A673 (cell line): ENCODE measurements around the gene PPHLN1. TPM values are rescaled to one million over a fixed set of nuclear protein-coding genes. Genes with fewer than 3 reads are reported as not detected.

Experiments used
- BruUV-seq: library from RNA; stranded (reverse); fragments of 400-500 nt; replicated peaks from 2 replicates; lab custom pipeline; 2021; lab: Mats Ljungman, UMichigan
- CTCF ChIA-PET: fragments of 300-600 bp; sonication (Branson Sonifier 250); formaldehyde crosslinking; loops from one replicate; lab custom pipeline; 2022; ENCODE audit warnings: antibody characterized with exemption; lab: Charles Lee
- POLR2A ChIA-PET: fragments of 300-600 bp; sonication (Branson Sonifier 250); formaldehyde crosslinking; loops from one replicate; lab custom pipeline; 2022; ENCODE audit warnings: antibody characterized with exemption; ENCODE audit not compliant: low non-redundant PET; lab: Charles Lee
- DNase-seq: peaks from one replicate; pipeline ENCODE4 v3.0.0-alpha.2; 2015; ENCODE audit warnings: low spot score
- H3K27ac ChIP-seq: fragments of 200-600 bp; sonication (generic); 2 replicates; pipeline ENCODE4 v1.5.1; 2016; ENCODE audit warnings: mixed run types, low read depth, mild to moderate bottlenecking, mixed read lengths, antibody characterized with exemption, low read length; ENCODE audit not compliant: poor library complexity, severe bottlenecking
- H3K27me3 ChIP-seq: fragments of 200-600 bp; sonication (generic); replicated peaks from 2 replicates; pipeline ENCODE4 v1.6.1; 2017; ENCODE audit warnings: mixed run types, low read depth, mild to moderate bottlenecking, mixed read lengths, antibody characterized with exemption, low read length; ENCODE audit not compliant: insufficient read depth, poor library complexity
- H3K36me3 ChIP-seq: fragments of 200-600 bp; sonication (generic); 2 replicates; pipeline ENCODE4 v1.6.1; 2016; ENCODE audit warnings: mixed run types, mild to moderate bottlenecking, mixed read lengths, antibody characterized with exemption, low read length; ENCODE audit not compliant: insufficient read depth, poor library complexity, severe bottlenecking
- H3K4me1 ChIP-seq: fragments of 200-600 bp; sonication (generic); 2 replicates; pipeline ENCODE4 v1.6.1; 2017; ENCODE audit warnings: mixed run types, mild to moderate bottlenecking, mixed read lengths, antibody characterized with exemption, low read length; ENCODE audit not compliant: insufficient read depth, poor library complexity, severe bottlenecking
- H3K4me3 ChIP-seq: fragments of 200-600 bp; sonication (generic); 2 replicates; pipeline ENCODE4 v1.5.1; 2016; ENCODE audit warnings: low read depth, mixed run types, mild to moderate bottlenecking, mixed read lengths, low read length; ENCODE audit not compliant: poor library complexity, severe bottlenecking
- H3K9me3 ChIP-seq: fragments of 200-600 bp; sonication (generic); 2 replicates; pipeline ENCODE4 v1.6.1; 2016; ENCODE audit warnings: mixed run types, low read depth, mild to moderate bottlenecking, mixed read lengths, antibody characterized with exemption, low read length; ENCODE audit not compliant: poor library complexity, severe bottlenecking
- CTCF ChIP-seq: fragments of 300-800, 200-600 bp; sonication (generic); conservative IDR thresholded peaks from 2 replicates; pipeline ENCODE4 v1.5.1; 2017; ENCODE audit warnings: low read depth, mild to moderate bottlenecking, antibody characterized with exemption, low read length, moderate library complexity, mixed read lengths
- EZH2 ChIP-seq: fragments of 200-600 bp; sonication (generic); IDR thresholded peaks from 2 replicates; pipeline ENCODE4 v1.6.1; 2017; ENCODE audit warnings: borderline replicate concordance, low read depth, mild to moderate bottlenecking, mixed read lengths, antibody characterized with exemption, low read length; ENCODE audit not compliant: poor library complexity, severe bottlenecking
- intact Hi-C: fragments of 100-400 bp; cut with micrococcal nuclease; formaldehyde crosslinking; loops from one replicate; pipeline ENCODE4 v1.10.0; 2022; ENCODE audit not compliant: unreplicated experiment
- total RNA-seq: library from RNA; stranded (reverse); gene quantifications from 2 replicates; pipeline ENCODE4 v1.2.3, GENCODE V29; 2021

The PPHLN1 gene
- total RNA-seq, 1 experiment from 2014 or later = 90.1 TPM

GRCh38 chr12:42458575-42458974 is 132.6 kb downstream of the PPHLN1 start:
- no peak for DNase-seq
- no TSS peak for BruUV-seq
- CTCF ChIA-PET = no interaction called here
- Histone ChIP-seq H3K36me3 (no peaks in the 10 kb centered on the region), H3K4me3 (no peak overlapping the region), H3K27me3 (no peaks in the 10 kb centered on the region), H3K4me1 (no peaks in the 10 kb centered on the region), H3K9me3 (no peaks in the 10 kb centered on the region), H3K27ac (no peak overlapping the region)
- no peak for TF ChIP-seq EZH2
- TF ChIP-seq CTCF = no peak
- POLR2A ChIA-PET = no interaction called here
- intact Hi-C loops = no loop called here

- Histone ChIP-seq H3K36me3 (no peaks in the 10 kb centered on the region), H3K9me3 (no peaks in the 10 kb centered on the region), H3K4me1 (no peaks in the 10 kb centered on the region), H3K27ac (no peak overlapping the region), H3K4me3 (no peak overlapping the region), H3K27me3 (no peaks in the 10 kb centered on the region)
- TF ChIP-seq CTCF = no peak
- no peak for TF ChIP-seq EZH2
- DNase-seq = no peak
- ChIA-PET POLR2A (no interaction called here), CTCF (no interaction called here)
- intact Hi-C loops = no loop called here
- no TSS peak for BruUV-seq
Measured at GRCh38 chr12:42459336-42459847, 133.4 kb downstream of the PPHLN1 start.

- no peak for DNase-seq
- no peaks in the 10 kb centered on the region for H3K9me3 ChIP-seq
- no peaks in the 10 kb centered on the region for H3K36me3 ChIP-seq
- no peaks in the 10 kb centered on the region for H3K4me1 ChIP-seq
- no peak overlapping the region for H3K4me3 ChIP-seq
- no peak for TF ChIP-seq EZH2
- no peak for TF ChIP-seq CTCF
- H3K27me3 ChIP-seq = no peaks in the 10 kb centered on the region
- intact Hi-C loops = no loop called here
- POLR2A ChIA-PET = no interaction called here
- BruUV-seq = no TSS peak
- no peak overlapping the region for H3K27ac ChIP-seq
- CTCF ChIA-PET = no interaction called here
Measured at GRCh38 chr12:42462486-42462885, 136.5 kb downstream of the PPHLN1 start.
